GM12873 (cell line): ENCODE results near the gene ERN1.

Source experiments
- TF ChIP-seq, protein P1 (sequence below): IDR thresholded peaks from 2 replicates; pipeline ENCODE4 v1.5.1; 2012; ENCODE audit warnings: low read depth, mild to moderate bottlenecking, moderate library complexity, low read length, control low read depth; ENCODE audit not compliant: insufficient read depth; ENCODE audit errors: missing control alignments

The ERN1 gene

GRCh38 chr17:64005734-64006167 lies 124.2 kb downstream of the ERN1 start:
- TF ChIP-seq, protein P1, sequence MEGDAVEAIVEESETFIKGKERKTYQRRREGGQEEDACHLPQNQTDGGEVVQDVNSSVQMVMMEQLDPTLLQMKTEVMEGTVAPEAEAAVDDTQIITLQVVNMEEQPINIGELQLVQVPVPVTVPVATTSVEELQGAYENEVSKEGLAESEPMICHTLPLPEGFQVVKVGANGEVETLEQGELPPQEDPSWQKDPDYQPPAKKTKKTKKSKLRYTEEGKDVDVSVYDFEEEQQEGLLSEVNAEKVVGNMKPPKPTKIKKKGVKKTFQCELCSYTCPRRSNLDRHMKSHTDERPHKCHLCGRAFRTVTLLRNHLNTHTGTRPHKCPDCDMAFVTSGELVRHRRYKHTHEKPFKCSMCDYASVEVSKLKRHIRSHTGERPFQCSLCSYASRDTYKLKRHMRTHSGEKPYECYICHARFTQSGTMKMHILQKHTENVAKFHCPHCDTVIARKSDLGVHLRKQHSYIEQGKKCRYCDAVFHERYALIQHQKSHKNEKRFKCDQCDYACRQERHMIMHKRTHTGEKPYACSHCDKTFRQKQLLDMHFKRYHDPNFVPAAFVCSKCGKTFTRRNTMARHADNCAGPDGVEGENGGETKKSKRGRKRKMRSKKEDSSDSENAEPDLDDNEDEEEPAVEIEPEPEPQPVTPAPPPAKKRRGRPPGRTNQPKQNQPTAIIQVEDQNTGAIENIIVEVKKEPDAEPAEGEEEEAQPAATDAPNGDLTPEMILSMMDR = no peak

- TF ChIP-seq, protein P1 = no peak
Observed at GRCh38 chr17:64004903-64005733, 124.8 kb downstream of the ERN1 start.

GRCh38 chr17:64004218-64004770 lies 125.7 kb downstream of the ERN1 start:
- TF ChIP-seq, protein P1 = no peak

DNA sequence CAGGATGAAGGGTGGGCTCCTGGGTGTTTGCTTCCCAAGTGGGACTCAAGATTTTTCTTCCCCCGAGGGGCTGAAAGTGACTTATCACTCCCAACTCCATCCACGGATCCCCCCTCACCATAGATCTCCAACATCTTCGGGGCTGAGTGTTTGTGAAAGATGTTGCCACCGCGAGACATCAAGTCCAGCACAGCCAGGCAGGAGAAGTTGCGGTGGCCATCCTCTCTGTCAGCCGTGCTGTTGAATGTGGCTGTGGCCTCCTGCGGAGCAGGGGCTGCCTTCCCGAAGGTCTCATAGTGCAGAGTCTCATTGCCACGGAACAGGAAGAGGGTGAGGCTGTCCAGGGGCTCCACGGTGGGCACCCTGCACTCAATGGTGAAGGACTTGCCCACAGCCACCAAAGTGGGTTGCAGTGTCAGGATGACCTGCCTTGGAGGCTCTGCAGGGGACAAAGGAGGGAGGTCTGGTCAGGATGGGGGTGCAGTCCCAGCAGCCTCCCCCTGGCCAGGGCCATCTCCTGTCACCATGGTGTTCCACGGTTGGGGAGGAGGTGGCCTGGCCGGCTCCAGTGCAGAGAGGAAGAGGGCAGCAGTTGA lies 126.3 kb downstream of the ERN1 start:
- TF ChIP-seq, protein P1 = no peak

GRCh38 chr17:64002658-64003525 lies 127.1 kb downstream of the ERN1 start:
- TF ChIP-seq, protein P1 = no peak

GRCh38 chr17:64001763-64002529 lies 128.0 kb downstream of the ERN1 start:
- TF ChIP-seq, protein P1 = no peak
